Keratinocyte (primary cell): ENCODE measurements around the gene FRMD6. TPM values are rescaled to one million over a fixed set of nuclear protein-coding genes. Genes with fewer than 3 reads are reported as not detected.
A peak's percentile ranks its signal among the peaks of the same experiment; 100 is the strongest.

Experiments used
- DNase-seq: peaks from one replicate; pipeline ENCODE4 v3.0.0-alpha.2; 2011; ENCODE audit warnings: low read depth, missing footprints, low spot score
- FAIRE-seq: peaks from 2 replicates; lab custom pipeline; 2011; peaks lifted over from hg19 to GRCh38; lab: Jason Lieb, UNC
- H2AFZ ChIP-seq: 2 replicates; pipeline ENCODE4 v1.6.0; 2012; ENCODE audit warnings: low read length, control low read depth, inconsistent platforms; ENCODE audit not compliant: control insufficient read depth
- H3K27ac ChIP-seq: 2 replicates; pipeline ENCODE4 v1.5.1; 2011; ENCODE audit warnings: low read length; ENCODE audit not compliant: control insufficient read depth, insufficient read depth
- H3K27me3 ChIP-seq: 3 replicates; pipeline ENCODE4 v1.6.0; 2011; ENCODE audit warnings: low read length; ENCODE audit not compliant: control insufficient read depth, insufficient read depth; ENCODE audit errors: extremely low read depth
- H3K36me3 ChIP-seq, 2 experiments: 2 replicates in 1 of 2; 3 replicates in 1 of 2; pipeline ENCODE4 v1.5.1; 2011; ENCODE audit warnings: low read length in 2 of 2, mild to moderate bottlenecking in 1 of 2; ENCODE audit not compliant: control insufficient read depth in 2 of 2, insufficient read depth in 2 of 2; ENCODE audit errors: extremely low read depth in 1 of 2
- H3K4me1 ChIP-seq: 3 replicates; pipeline ENCODE4 v1.5.1; 2011; ENCODE audit warnings: low read length; ENCODE audit not compliant: control insufficient read depth, insufficient read depth; ENCODE audit errors: extremely low read depth
- H3K4me2 ChIP-seq: 3 replicates; pipeline ENCODE4 v1.6.0; 2011; ENCODE audit warnings: low read depth, low read length; ENCODE audit not compliant: control insufficient read depth, insufficient read depth; ENCODE audit errors: extremely low read depth
- H3K4me3 ChIP-seq, 3 experiments: fragments of 200-600 bp in 1 of 3; sonication (generic) in 1 of 3; 2 replicates in 2 of 3; 3 replicates in 1 of 3; pipeline ENCODE4 v1.5.1; 2011 to 2016; ENCODE audit warnings: low read length in 3 of 3, mild to moderate bottlenecking in 3 of 3, control low read depth in 2 of 3, inconsistent platforms in 1 of 3, low read depth in 1 of 3, mixed read lengths in 1 of 3, mixed run types in 1 of 3, moderate library complexity in 1 of 3; ENCODE audit not compliant: control insufficient read depth in 2 of 3, insufficient read depth in 2 of 3; ENCODE audit errors: extremely low read depth in 1 of 3
- H3K79me2 ChIP-seq: 2 replicates; pipeline ENCODE4 v1.6.0; 2012; ENCODE audit warnings: low read length; ENCODE audit not compliant: control insufficient read depth, insufficient read depth
- H3K9ac ChIP-seq: 3 replicates; pipeline ENCODE4 v1.6.0; 2011; ENCODE audit warnings: low read length; ENCODE audit not compliant: control insufficient read depth, insufficient read depth; ENCODE audit errors: extremely low read depth
- H3K9me1 ChIP-seq: 3 replicates; pipeline ENCODE4 v1.6.0; 2011; ENCODE audit warnings: low read length; ENCODE audit not compliant: control insufficient read depth, insufficient read depth; ENCODE audit errors: extremely low read depth
- H3K9me3 ChIP-seq: 2 replicates; pipeline ENCODE4 v1.5.1; 2012; ENCODE audit warnings: low read depth, low read length; ENCODE audit not compliant: control insufficient read depth
- H4K20me1 ChIP-seq: 3 replicates; pipeline ENCODE4 v1.6.0; 2011; ENCODE audit warnings: low read length; ENCODE audit not compliant: control insufficient read depth, insufficient read depth; ENCODE audit errors: extremely low read depth
- CTCF ChIP-seq, 3 experiments: IDR thresholded peaks in 1 of 3; conservative IDR thresholded peaks in 1 of 3; optimal IDR thresholded peaks in 1 of 3; 2 replicates in 2 of 3; 3 replicates in 1 of 3; pipeline versions ENCODE3 to v1.5.1; 2011; ENCODE audit warnings: low read length in 3 of 3, mild to moderate bottlenecking in 3 of 3, moderate library complexity in 2 of 3, control low read depth in 1 of 3, inconsistent platforms in 1 of 3; ENCODE audit not compliant: insufficient read depth in 2 of 3; ENCODE audit errors: extremely low read depth in 1 of 3
- EZH2 ChIP-seq: IDR thresholded peaks from one replicate; pipeline ENCODE4 v1.6.1; 2012; ENCODE audit warnings: inconsistent platforms, mild to moderate bottlenecking, low read length, moderate library complexity
- dilution Hi-C: fragments of 300-500 bp; cut with MboI; formaldehyde crosslinking; loops from one replicate; pipeline ENCODE4 v1.7.0; 2020; ENCODE audit warnings: low sequenced_read_pairs; ENCODE audit not compliant: extremely low pct_ligation_motif_present
- polyA plus RNA-seq, 5 experiments: library from polyadenylated mRNA; depleted of rRNA in 3 of 5; stranded (reverse) in 3 of 5; stranded (forward) in 1 of 5; unstranded in 1 of 5; fragments of >200 nt; gene quantifications; 1 replicate in 1 of 5; 2 replicates in 3 of 5; 3 replicates in 1 of 5; pipeline versions ENCODE4 v1.2.1 to v1.2.3, GENCODE V29; 2011 to 2012; ENCODE audit warnings: missing spikeins in 2 of 5, low read depth in 1 of 5, low replicate concordance in 1 of 5

Gene FRMD6
- polyA plus RNA-seq, 1 donor (not counting 4 experiments of a cell fraction or from before 2014, with no cell fraction given): 120 TPM

- Histone ChIP-seq H3K4me2 (no peak overlapping the region), H3K9me3 (no peaks in the 10 kb centered on the region), H3K9me1 (no peaks in the 10 kb centered on the region), H3K79me2 (peaks cover 55% of the 10 kb centered on the region), H3K36me3 (peaks cover 0 to 4% of the 10 kb centered on the region in 2 experiments), H4K20me1 (no peaks in the 10 kb centered on the region), H2AFZ (no peak overlapping the region), H3K9ac (no peak overlapping the region), H3K4me1 (peaks cover 9% of the 10 kb centered on the region), H3K27me3 (no peaks in the 10 kb centered on the region), H3K4me3 (no peak overlapping the region), H3K27ac (no peak overlapping the region)
- TF ChIP-seq EZH2 (no peak), CTCF (optimal IDR thresholded peaks at IDR 0.05 in 1 of 3, IDR thresholded peaks at IDR 0.05 in 1 of 3, conservative IDR thresholded peaks at IDR 0.05 in 1 of 3; ENCODE audit: extremely low read depth in 1 of 3, insufficient read depth in 2 of 3, low read length in 3 of 3) (no peak)
- no peak for DNase-seq
- dilution Hi-C loops: no loop called here
- FAIRE-seq: peak; percentile 74
Observed at GRCh38 chr14:51648296-51648695, 3.4 kb upstream of the FRMD6 start.

- peak overlapping the region; percentile 61 to 88 (median 66) for H3K4me3 ChIP-seq
- H3K36me3 ChIP-seq: peaks cover 0 to 5% of the 10 kb centered on the region in 2 experiments
- H3K9ac ChIP-seq: peak overlapping the region; percentile 90
- no peaks in the 10 kb centered on the region for H3K27me3 ChIP-seq
- no peaks in the 10 kb centered on the region for H3K9me1 ChIP-seq
- peak overlapping the region; percentile 90 for H3K4me2 ChIP-seq
- peaks cover 2% of the 10 kb centered on the region for H4K20me1 ChIP-seq
- DNase-seq: no peak
- peaks cover 35% of the 10 kb centered on the region for H3K4me1 ChIP-seq
- TF ChIP-seq CTCF (optimal IDR thresholded peaks at IDR 0.05 in 1 of 3, IDR thresholded peaks at IDR 0.05 in 1 of 3, conservative IDR thresholded peaks at IDR 0.05 in 1 of 3; ENCODE audit: extremely low read depth in 1 of 3, insufficient read depth in 2 of 3, low read length in 3 of 3) (no peak), EZH2 (no peak)
- FAIRE-seq: no peak
- H3K27ac ChIP-seq: peak overlapping the region; percentile 86
- H3K9me3 ChIP-seq: no peaks in the 10 kb centered on the region
- H3K79me2 ChIP-seq: peaks cover 67% of the 10 kb centered on the region
- H2AFZ ChIP-seq: no peak overlapping the region
- dilution Hi-C loops: no loop called here
Observed at GRCh38 chr14:51650716-51651387, 858 bp upstream of the FRMD6 start.
